ENCODE measurements around the gene ZRANB3.
"Not testable (repeated sequence)": the region's sequence is repeated elsewhere in the genome, so short reads cannot be mapped to it uniquely, and the experiment has no call there.

ZRANB3 gene

GRCh38 chr2:135089597-135089996 lies 441.4 kb downstream of the ZRANB3 start:
- not testable (repeated sequence) for DNase-seq (ENCODE audit: low read depth in 3 of 3, low spot score in 1 of 3)
